WTC11 (cell line): ENCODE results near the gene BAK1. TPM values are rescaled to one million over a fixed set of nuclear protein-coding genes. Genes with fewer than 3 reads are reported as not detected.

ENCODE experiments used
- ATAC-seq: fragments of 200-7000 bp; cut with Tn5 transposase; 2 replicates; pipeline ENCODE4 v1.10.0; 2021; ENCODE audit warnings: mild to moderate bottlenecking, moderate library complexity
- CTCF ChIA-PET: fragments of 300-600 bp; sonication (Branson Sonifier 250); formaldehyde crosslinking; loops from one replicate; lab custom pipeline; 2021; ENCODE audit warnings: antibody characterized with exemption; lab: Charles Lee
- POLR2A ChIA-PET: fragments of 350-600 bp; sonication (Branson Sonifier 250); formaldehyde crosslinking; loops from one replicate; lab custom pipeline; 2021; ENCODE audit warnings: antibody characterized with exemption; lab: Charles Lee
- DNase-seq: peaks from one replicate; pipeline ENCODE4 v3.0.0; 2021; ENCODE audit warnings: low spot score
- H3K27ac Mint-ChIP-seq: 2 replicates; pipeline ENCODE4 v1.8.0; 2021; ENCODE audit warnings: mixed read lengths
- H3K27me3 Mint-ChIP-seq: 2 replicates; pipeline ENCODE4 v1.8.0; 2021; ENCODE audit warnings: low read depth, mild to moderate bottlenecking, moderate library complexity, mixed read lengths
- H3K36me3 Mint-ChIP-seq: 2 replicates; pipeline ENCODE4 v1.8.0; 2021; ENCODE audit warnings: mixed read lengths
- H3K4me1 Mint-ChIP-seq: 2 replicates; pipeline ENCODE4 v1.8.0; 2022; ENCODE audit warnings: mixed read lengths
- H3K4me3 Mint-ChIP-seq: 2 replicates; pipeline ENCODE4 v1.8.0; 2021; ENCODE audit warnings: mild to moderate bottlenecking, moderate library complexity, mixed read lengths
- H3K9me3 Mint-ChIP-seq: 2 replicates; pipeline ENCODE4 v1.8.0; 2021; ENCODE audit warnings: mixed read lengths
- CBFB ChIP-seq: sonication (generic); formaldehyde crosslinking; IDR thresholded peaks from 2 replicates; pipeline ENCODE4 v1.8.1; 2022; ENCODE audit warnings: mild to moderate bottlenecking, low read depth, missing genetic modification reagents
- FOXJ3 ChIP-seq: sonication (generic); formaldehyde crosslinking; IDR thresholded peaks from 2 replicates; pipeline ENCODE4 v1.9.0; 2021; ENCODE audit warnings: missing genetic modification reagents, mild to moderate bottlenecking, borderline replicate concordance
- FOXP1 ChIP-seq: sonication (generic); formaldehyde crosslinking; IDR thresholded peaks from 2 replicates; pipeline ENCODE4 v1.8.0; 2022; ENCODE audit warnings: missing genetic modification reagents, mild to moderate bottlenecking, moderate library complexity, borderline replicate concordance
- GTF2I ChIP-seq: fragments of 250-450 bp; sonication (Bioruptor Pico); conservative IDR thresholded peaks from 2 replicates; pipeline ENCODE4 v1.4.0; 2021; ENCODE audit warnings: mild to moderate bottlenecking
- HMGA2 ChIP-seq: fragments of 250-450 bp; sonication (Bioruptor Pico); IDR thresholded peaks from 2 replicates; pipeline ENCODE4 v1.4.0; 2021; ENCODE audit warnings: mild to moderate bottlenecking, moderate library complexity
- IRF2 ChIP-seq: sonication (generic); formaldehyde crosslinking; IDR thresholded peaks from 2 replicates; pipeline ENCODE4 v1.8.0; 2022; ENCODE audit warnings: low read depth, missing genetic modification reagents, borderline replicate concordance
- NFYB ChIP-seq: sonication (generic); formaldehyde crosslinking; conservative IDR thresholded peaks from 2 replicates; pipeline ENCODE4 v1.8.0; 2022; ENCODE audit warnings: low read depth, missing genetic modification reagents
- NR1H2 ChIP-seq: sonication (generic); formaldehyde crosslinking; IDR thresholded peaks from 2 replicates; pipeline ENCODE4 v1.9.0; 2021; ENCODE audit warnings: mild to moderate bottlenecking, moderate library complexity, missing genetic modification reagents
- NR2C2 ChIP-seq: sonication (generic); formaldehyde crosslinking; IDR thresholded peaks from 2 replicates; pipeline ENCODE4 v1.8.0; 2022; ENCODE audit warnings: mild to moderate bottlenecking, missing genetic modification reagents
- RELA ChIP-seq: sonication (generic); formaldehyde crosslinking; IDR thresholded peaks from 2 replicates; pipeline ENCODE4 v1.8.1; 2022; ENCODE audit warnings: missing genetic modification reagents, mild to moderate bottlenecking, borderline replicate concordance
- SMAD3 ChIP-seq: sonication (generic); formaldehyde crosslinking; IDR thresholded peaks from 2 replicates; pipeline ENCODE4 v1.8.0; 2022; ENCODE audit warnings: missing genetic modification reagents, mild to moderate bottlenecking, borderline replicate concordance
- SOX15 ChIP-seq: fragments of 250-450 bp; sonication (Bioruptor Pico); IDR thresholded peaks from 2 replicates; pipeline ENCODE4 v1.9.0; 2021; ENCODE audit warnings: mild to moderate bottlenecking
- TCF7 ChIP-seq: sonication (generic); formaldehyde crosslinking; IDR thresholded peaks from 2 replicates; pipeline ENCODE4 v1.8.0; 2022; ENCODE audit warnings: mild to moderate bottlenecking, low read depth, missing genetic modification reagents, moderate library complexity
- TP53 ChIP-seq: sonication (generic); formaldehyde crosslinking; IDR thresholded peaks from 2 replicates; pipeline ENCODE4 v1.8.1; 2023; ENCODE audit warnings: mild to moderate bottlenecking, missing genetic modification reagents
- ZNF232 ChIP-seq: sonication (generic); formaldehyde crosslinking; IDR thresholded peaks from 2 replicates; pipeline ENCODE4 v1.8.0; 2022; ENCODE audit warnings: mild to moderate bottlenecking, missing genetic modification reagents
- ZNF396 ChIP-seq: fragments of 250-450 bp; sonication (Bioruptor Pico); IDR thresholded peaks from 2 replicates; pipeline ENCODE4 v1.8.0; 2021; ENCODE audit warnings: mild to moderate bottlenecking, moderate library complexity, borderline replicate concordance
- ZNF416 ChIP-seq: fragments of 250-450 bp; sonication (Bioruptor Pico); IDR thresholded peaks from 2 replicates; pipeline ENCODE4 v1.9.0; 2021; ENCODE audit warnings: mild to moderate bottlenecking, inconsistent platforms
- ZNF423 ChIP-seq: fragments of 250-450 bp; sonication (Bioruptor Pico); IDR thresholded peaks from 2 replicates; pipeline ENCODE4 v2.1.2; 2022; ENCODE audit warnings: mild to moderate bottlenecking, moderate library complexity
- ZNF671 ChIP-seq: fragments of 250-450 bp; sonication (Bioruptor Pico); IDR thresholded peaks from 2 replicates; pipeline ENCODE4 v1.8.0; 2021; ENCODE audit warnings: mild to moderate bottlenecking
- total RNA-seq: library from RNA; stranded (reverse); gene quantifications from 3 replicates; pipeline ENCODE4 v1.2.3, GENCODE V29; 2021
- TF ChIP-seq, protein P1 (sequence below): sonication (generic); formaldehyde crosslinking; IDR thresholded peaks from 2 replicates; pipeline ENCODE4 v1.8.1; 2022; ENCODE audit warnings: low read depth, mild to moderate bottlenecking, moderate library complexity, missing genetic modification reagents, borderline replicate concordance
- TF ChIP-seq, protein P2 (sequence below): sonication (generic); formaldehyde crosslinking; IDR thresholded peaks from 2 replicates; pipeline ENCODE4 v1.8.1; 2023; ENCODE audit warnings: mild to moderate bottlenecking, moderate library complexity, missing genetic modification reagents
- TF ChIP-seq, protein P3 (sequence below): sonication (generic); formaldehyde crosslinking; conservative IDR thresholded peaks from 2 replicates; pipeline ENCODE4 v1.8.1; 2022; ENCODE audit warnings: mild to moderate bottlenecking, missing genetic modification reagents
- TF ChIP-seq, protein P4 (sequence below): sonication (generic); formaldehyde crosslinking; IDR thresholded peaks from 2 replicates; pipeline ENCODE4 v1.8.0; 2023; ENCODE audit warnings: missing genetic modification reagents

Gene BAK1
- total RNA-seq, 1 experiment from 2014 or later: 40.5 TPM

DNA sequence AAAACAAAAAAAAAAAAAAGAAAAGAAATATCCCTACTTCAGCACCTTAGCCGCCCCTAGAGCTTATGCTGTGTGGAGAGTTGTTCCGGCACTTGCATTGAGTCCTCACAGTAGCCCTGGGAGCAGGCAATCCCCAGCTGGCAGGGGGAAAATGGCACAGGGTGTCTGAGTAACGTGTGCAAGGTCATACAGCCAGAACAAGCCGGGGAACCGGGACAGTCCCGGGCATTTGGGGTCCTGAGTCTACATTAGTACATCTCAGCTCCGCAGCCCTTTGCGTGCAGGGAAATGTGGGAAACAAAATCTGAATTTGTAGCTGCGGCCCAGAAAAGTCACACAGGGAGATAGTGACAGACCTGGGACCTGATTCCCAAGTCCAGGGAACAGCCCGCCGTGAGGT, 3.4 kb downstream of the BAK1 start:
- Mint-ChIP-seq H3K36me3 (peaks cover 19% of the 10 kb centered on the region), H3K9me3 (no peaks in the 10 kb centered on the region), H3K4me3 (no peak overlapping the region), H3K27ac (no peak overlapping the region), H3K27me3 (no peaks in the 10 kb centered on the region), H3K4me1 (peaks cover 14% of the 10 kb centered on the region)
- POLR2A ChIA-PET: no interaction called here
- TF ChIP-seq HMGA2 (no peak), TP53 (no peak), ZNF232 (CRISPR knock-in tag) (no peak), NR2C2 (CRISPR knock-in tag) (no peak), GTF2I (CRISPR knock-in tag) (no peak), SMAD3 (CRISPR knock-in tag) (no peak), FOXJ3 (no peak)
- ATAC-seq: no peak
- no peak for DNase-seq
- CTCF ChIA-PET: interaction anchor here (0.6 kb wide), 1 partner anchor 15 kb away, joined by 3 read pairs; no protein-coding TSS in a partner anchor

DNA sequence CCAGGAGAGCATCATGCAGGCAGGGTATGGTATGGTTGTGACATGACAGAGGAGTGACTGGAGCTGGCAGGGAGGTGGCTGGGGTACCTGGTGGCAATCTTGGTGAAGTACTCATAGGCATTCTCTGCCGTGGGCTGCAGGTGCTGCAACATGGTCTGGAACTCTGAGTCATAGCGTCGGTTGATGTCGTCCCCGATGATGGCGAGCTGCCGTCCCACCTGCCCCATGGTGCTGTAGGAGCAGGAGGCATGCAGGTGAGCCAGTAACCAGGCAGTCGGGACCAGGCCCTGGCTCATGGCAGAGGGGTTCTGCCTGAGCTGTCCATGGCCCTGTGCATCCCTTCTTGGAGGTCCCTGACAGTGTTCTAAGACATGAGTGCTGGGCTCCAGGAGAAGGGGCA, 4.9 kb downstream of the BAK1 start:
- DNase-seq (no peak), ATAC-seq (no peak)
- Mint-ChIP-seq H3K9me3 (no peaks in the 10 kb centered on the region), H3K27ac (no peak overlapping the region), H3K4me1 (peaks cover 18% of the 10 kb centered on the region), H3K27me3 (peaks cover 3% of the 10 kb centered on the region; the same call in 1 of the 2 replicates), H3K4me3 (no peak overlapping the region), H3K36me3 (peaks cover 19% of the 10 kb centered on the region)
- ChIA-PET CTCF (no interaction called here), POLR2A (interaction anchor here (1.4 kb wide), 1 partner anchor 121 kb away, joined by 3 read pairs; the partner anchor contains the start of gene ZBTB9)
- no peak for TF ChIP-seq NFYB (CRISPR knock-in tag)
- TF ChIP-seq IRF2: no peak
- TF ChIP-seq, protein P1, sequence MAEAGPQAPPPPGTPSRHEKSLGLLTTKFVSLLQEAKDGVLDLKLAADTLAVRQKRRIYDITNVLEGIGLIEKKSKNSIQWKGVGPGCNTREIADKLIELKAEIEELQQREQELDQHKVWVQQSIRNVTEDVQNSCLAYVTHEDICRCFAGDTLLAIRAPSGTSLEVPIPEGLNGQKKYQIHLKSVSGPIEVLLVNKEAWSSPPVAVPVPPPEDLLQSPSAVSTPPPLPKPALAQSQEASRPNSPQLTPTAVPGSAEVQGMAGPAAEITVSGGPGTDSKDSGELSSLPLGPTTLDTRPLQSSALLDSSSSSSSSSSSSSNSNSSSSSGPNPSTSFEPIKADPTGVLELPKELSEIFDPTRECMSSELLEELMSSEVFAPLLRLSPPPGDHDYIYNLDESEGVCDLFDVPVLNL (CRISPR knock-in tag): no peak
- TF ChIP-seq, protein P2, sequence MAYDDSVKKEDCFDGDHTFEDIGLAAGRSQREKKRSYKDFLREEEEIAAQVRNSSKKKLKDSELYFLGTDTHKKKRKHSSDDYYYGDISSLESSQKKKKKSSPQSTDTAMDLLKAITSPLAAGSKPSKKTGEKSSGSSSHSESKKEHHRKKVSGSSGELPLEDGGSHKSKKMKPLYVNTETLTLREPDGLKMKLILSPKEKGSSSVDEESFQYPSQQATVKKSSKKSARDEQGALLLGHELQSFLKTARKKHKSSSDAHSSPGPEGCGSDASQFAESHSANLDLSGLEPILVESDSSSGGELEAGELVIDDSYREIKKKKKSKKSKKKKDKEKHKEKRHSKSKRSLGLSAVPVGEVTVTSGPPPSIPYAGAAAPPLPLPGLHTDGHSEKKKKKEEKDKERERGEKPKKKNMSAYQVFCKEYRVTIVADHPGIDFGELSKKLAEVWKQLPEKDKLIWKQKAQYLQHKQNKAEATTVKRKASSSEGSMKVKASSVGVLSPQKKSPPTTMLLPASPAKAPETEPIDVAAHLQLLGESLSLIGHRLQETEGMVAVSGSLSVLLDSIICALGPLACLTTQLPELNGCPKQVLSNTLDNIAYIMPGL (CRISPR knock-in tag): no peak
- TF ChIP-seq NR1H2: no peak
- no peak for TF ChIP-seq TCF7 (CRISPR knock-in tag)
- no peak for TF ChIP-seq ZNF416 (CRISPR knock-in tag)
- TF ChIP-seq RELA (CRISPR knock-in tag): no peak
- no peak for TF ChIP-seq ZNF423 (CRISPR knock-in tag)
- TF ChIP-seq FOXP1: no peak
- TF ChIP-seq, protein P3, sequence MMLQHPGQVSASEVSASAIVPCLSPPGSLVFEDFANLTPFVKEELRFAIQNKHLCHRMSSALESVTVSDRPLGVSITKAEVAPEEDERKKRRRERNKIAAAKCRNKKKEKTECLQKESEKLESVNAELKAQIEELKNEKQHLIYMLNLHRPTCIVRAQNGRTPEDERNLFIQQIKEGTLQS: no peak
- TF ChIP-seq NR2C2 (CRISPR knock-in tag): no peak
- TF ChIP-seq, protein P4, sequence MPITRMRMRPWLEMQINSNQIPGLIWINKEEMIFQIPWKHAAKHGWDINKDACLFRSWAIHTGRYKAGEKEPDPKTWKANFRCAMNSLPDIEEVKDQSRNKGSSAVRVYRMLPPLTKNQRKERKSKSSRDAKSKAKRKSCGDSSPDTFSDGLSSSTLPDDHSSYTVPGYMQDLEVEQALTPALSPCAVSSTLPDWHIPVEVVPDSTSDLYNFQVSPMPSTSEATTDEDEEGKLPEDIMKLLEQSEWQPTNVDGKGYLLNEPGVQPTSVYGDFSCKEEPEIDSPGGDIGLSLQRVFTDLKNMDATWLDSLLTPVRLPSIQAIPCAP: no peak
- TF ChIP-seq ZNF396 (CRISPR knock-in tag): no peak
- TF ChIP-seq SOX15 (CRISPR knock-in tag): no peak
- no peak for TF ChIP-seq ZNF671
- TF ChIP-seq CBFB (CRISPR knock-in tag): no peak
